GM18870 (cell line): ENCODE results near the gene RAMP3.
A peak's percentile ranks its signal among the peaks of the same experiment; 100 is the strongest.
"Not testable (repeated sequence)": the region's sequence is repeated elsewhere in the genome, so short reads cannot be mapped to it uniquely, and the experiment has no call there.

ENCODE experiments used
- ATAC-seq: cut with Tn5 transposase; IDR thresholded peaks from one replicate; pipeline ENCODE4 v1.9.1; 2021; ENCODE audit warnings: moderate library complexity; ENCODE audit not compliant: unreplicated experiment

Gene RAMP3

GRCh38 chr7:45155941-45156340 is 1.6 kb upstream of the RAMP3 start:
- ATAC-seq = no peak

- no peak for ATAC-seq
Observed at GRCh38 chr7:45156516-45157272, 897 bp upstream of the RAMP3 start.

- no peak for ATAC-seq
Observed at GRCh38 chr7:45157286-45157652, 322 bp upstream of the RAMP3 start.

GRCh38 chr7:45158471-45158870 is 880 bp downstream of the RAMP3 start:
- ATAC-seq = no peak

- ATAC-seq = no peak
Observed at GRCh38 chr7:45159296-45159695, 1.7 kb downstream of the RAMP3 start.

GRCh38 chr7:45160417-45160881 is 2.9 kb downstream of the RAMP3 start:
- ATAC-seq = peak; percentile 45

- no peak for ATAC-seq
Observed at GRCh38 chr7:45161138-45161537, 3.5 kb downstream of the RAMP3 start.

- no peak for ATAC-seq
Observed at GRCh38 chr7:45161842-45162241, 4.3 kb downstream of the RAMP3 start.

GRCh38 chr7:45162311-45162845 is 4.8 kb downstream of the RAMP3 start:
- ATAC-seq = no peak

GRCh38 chr7:45162943-45163691 is 5.5 kb downstream of the RAMP3 start:
- no peak for ATAC-seq

GRCh38 chr7:45163692-45164052 is 6.1 kb downstream of the RAMP3 start:
- ATAC-seq = no peak

- ATAC-seq = not testable (repeated sequence)
Observed at GRCh38 chr7:45164271-45164670, 6.7 kb downstream of the RAMP3 start.

GRCh38 chr7:45165857-45166256 is 8.3 kb downstream of the RAMP3 start:
- ATAC-seq = no peak

- ATAC-seq = no peak
Observed at GRCh38 chr7:45171946-45172345, 14.4 kb downstream of the RAMP3 start.

GRCh38 chr7:45173596-45174327 is 16.2 kb downstream of the RAMP3 start:
- no peak for ATAC-seq

GRCh38 chr7:45174328-45174610 is 16.7 kb downstream of the RAMP3 start:
- ATAC-seq = no peak

- no peak for ATAC-seq
Observed at GRCh38 chr7:45174966-45175765, 17.6 kb downstream of the RAMP3 start.

- no peak for ATAC-seq
Observed at GRCh38 chr7:45176091-45176490, 18.5 kb downstream of the RAMP3 start.

GRCh38 chr7:45176886-45177731 is 19.5 kb downstream of the RAMP3 start:
- no peak for ATAC-seq

- no peak for ATAC-seq
Observed at GRCh38 chr7:45177801-45178200, 20.2 kb downstream of the RAMP3 start.
